SK-N-SH (cell line): ENCODE measurements around the gene PLCB3.
A peak's percentile ranks its signal among the peaks of the same experiment; 100 is the strongest.

Experiments used
- CTCF ChIP-seq: fragments of 200-600 bp; sonication (generic); IDR thresholded peaks from 2 replicates; pipeline ENCODE4 v1.6.1; 2017; ENCODE audit warnings: antibody characterized with exemption, mild to moderate bottlenecking, moderate library complexity
- TAF1 ChIP-seq: IDR thresholded peaks from 2 replicates; pipeline ENCODE4 v1.6.1; 2012; ENCODE audit warnings: low read depth, mild to moderate bottlenecking, low read length, moderate library complexity, borderline replicate concordance

GRCh38 chr11:64305691-64306562 is 54.6 kb downstream of the PLCB3 start:
- no peak for TF ChIP-seq TAF1
- TF ChIP-seq CTCF, result peak; percentile 52
